DMS153 treated with DMSO at 0.1 percent for 48 hours (cell line): ENCODE measurements around the gene BLTP1.

Source experiments
- DNase-seq: peaks from one replicate; lab custom pipeline; 2025; ENCODE audit not compliant: unreplicated experiment; lab: John Stamatoyannopoulos, UW

BLTP1 gene

GRCh38 chr4:122163767-122164166 is 11.6 kb downstream of the BLTP1 start:
- no peak for DNase-seq

- DNase-seq: no peak
These were observed 15.2 kb downstream of the BLTP1 start for GRCh38 chr4:122167369-122167768.

- DNase-seq: no peak
These were observed 18.6 kb downstream of the BLTP1 start for GRCh38 chr4:122170775-122171174.

- DNase-seq: no peak
These were observed 19.2 kb downstream of the BLTP1 start for GRCh38 chr4:122171323-122171722.

GRCh38 chr4:122172266-122172665 is 20.1 kb downstream of the BLTP1 start:
- no peak for DNase-seq

GRCh38 chr4:122178961-122179360 is 26.8 kb downstream of the BLTP1 start:
- DNase-seq: no peak

GRCh38 chr4:122195718-122196117 is 43.6 kb downstream of the BLTP1 start:
- DNase-seq: no peak
